Panc1 (cell line): ENCODE results near the gene GMPR2. TPM values are rescaled to one million over a fixed set of nuclear protein-coding genes. Genes with fewer than 3 reads are reported as not detected.

Experiments used
- ATAC-seq: fragments of 200-7000 bp; cut with Tn5 transposase; 2 replicates; pipeline ENCODE4 v1.9.1; 2020; ENCODE audit warnings: mild to moderate bottlenecking, moderate library complexity
- Bru-seq: library from RNA; stranded (reverse); fragments of 400-500 nt; gene quantifications from one replicate; lab custom pipeline; 2021; lab: Mats Ljungman, UMichigan
- BruChase-seq, 2 experiments: library from RNA; stranded (reverse); fragments of 400-500 nt; gene quantifications; one replicate each; lab custom pipeline; 2021; lab: Mats Ljungman, UMichigan
- BruUV-seq: library from RNA; stranded (reverse); fragments of 400-500 nt; replicated peaks from 2 replicates; lab custom pipeline; 2021; lab: Mats Ljungman, UMichigan
- CTCF ChIA-PET: fragments of 300-600 bp; sonication (Branson Sonifier 250); formaldehyde crosslinking; loops from one replicate; lab custom pipeline; 2022; ENCODE audit warnings: antibody characterized with exemption; lab: Charles Lee
- POLR2A ChIA-PET: fragments of 300-600 bp; sonication (Branson Sonifier 250); formaldehyde crosslinking; loops from one replicate; lab custom pipeline; 2022; ENCODE audit warnings: antibody characterized with exemption; lab: Charles Lee
- DNase-seq: peaks from one replicate; pipeline ENCODE4 v3.0.0-alpha.2; 2010; ENCODE audit warnings: low read depth, low spot score
- H3K27ac ChIP-seq: 2 replicates; pipeline ENCODE4 v1.5.1; 2011; ENCODE audit warnings: mild to moderate bottlenecking, low read length, inconsistent platforms
- H3K27me3 ChIP-seq: fragments of 200-500 bp; sonication (Bioruptor generic); 2 replicates; pipeline ENCODE4 v1.6.0; 2014; ENCODE audit warnings: low read length, inconsistent platforms; ENCODE audit not compliant: control insufficient read depth, insufficient read depth
- H3K36me3 ChIP-seq: fragments of 200-500 bp; sonication (Bioruptor generic); 2 replicates; pipeline ENCODE4 v1.5.1; 2014; ENCODE audit warnings: inconsistent platforms, mild to moderate bottlenecking, low read length, moderate library complexity; ENCODE audit not compliant: control insufficient read depth, insufficient read depth
- H3K4me1 ChIP-seq: 2 replicates; pipeline ENCODE4 v1.5.1; 2011; ENCODE audit warnings: inconsistent platforms, mild to moderate bottlenecking, low read length, moderate library complexity; ENCODE audit not compliant: control insufficient read depth, insufficient read depth
- H3K4me3 ChIP-seq, 2 experiments: 2 replicates each; pipeline ENCODE4 v1.5.1; 2011 to 2012; ENCODE audit warnings: low read depth in 2 of 2, low read length in 2 of 2, mild to moderate bottlenecking in 2 of 2, inconsistent platforms in 1 of 2, moderate library complexity in 1 of 2
- H3K9me3 ChIP-seq: fragments of 200-500 bp; sonication (Bioruptor generic); 2 replicates; pipeline ENCODE4 v1.5.1; 2014; ENCODE audit warnings: low read depth, mild to moderate bottlenecking, inconsistent platforms, low read length, moderate library complexity; ENCODE audit not compliant: control insufficient read depth, insufficient read depth
- CTCF ChIP-seq: fragments of 450-650 bp; IDR thresholded peaks from 2 replicates; pipeline ENCODE4 v1.5.1; 2017; ENCODE audit warnings: mild to moderate bottlenecking
- POLR2AphosphoS5 ChIP-seq: IDR thresholded peaks from 2 replicates; pipeline ENCODE4 v1.6.1; 2012; ENCODE audit warnings: mild to moderate bottlenecking, low read depth, low read length, moderate library complexity
- REST ChIP-seq, 2 experiments: IDR thresholded peaks; 2 replicates each; pipeline ENCODE4 v1.6.1; 2011 to 2012; ENCODE audit warnings: low read depth in 2 of 2, control low read depth in 1 of 2, low read length in 1 of 2, mild to moderate bottlenecking in 1 of 2, moderate library complexity in 1 of 2; ENCODE audit not compliant: insufficient read depth in 1 of 2
- SIN3A ChIP-seq: IDR thresholded peaks from 2 replicates; pipeline ENCODE4 v1.6.1; 2012; ENCODE audit warnings: low read depth, mild to moderate bottlenecking, low read length, moderate library complexity, borderline replicate concordance; ENCODE audit not compliant: insufficient read depth
- TCF7L2 ChIP-seq: IDR thresholded peaks from 2 replicates; pipeline ENCODE4 v1.6.1; 2011; ENCODE audit warnings: mild to moderate bottlenecking, low read depth, low read length, inconsistent platforms
- in situ Hi-C: cut with HindIII; loops from 2 replicates; pipeline ENCODE4 v1.10.0; 2016; ENCODE audit warnings: low sequenced_read_pairs, low pct_unique_long_range_greater_than_20kb
- intact Hi-C: fragments of 100-400 bp; cut with micrococcal nuclease; formaldehyde crosslinking; loops from one replicate; pipeline ENCODE4 v1.10.0; 2022; ENCODE audit not compliant: unreplicated experiment
- long read RNA-seq: library from polyadenylated mRNA; unstranded; transcript quantifications from one replicate; pipeline ENCODE4 v2.0.0, GENCODE V29; 2021; ENCODE audit not compliant: unreplicated experiment
- polyA plus RNA-seq: library from polyadenylated mRNA; unstranded; fragments of >200 nt; gene quantifications from one replicate; pipeline ENCODE4 v1.2.1, GENCODE V29; 2012; ENCODE audit warnings: missing spikeins; ENCODE audit not compliant: insufficient read length
- total RNA-seq: library from RNA; stranded (reverse); gene quantifications from one replicate; pipeline ENCODE4 v1.2.1, GENCODE V29; 2021; ENCODE audit not compliant: unreplicated experiment

Gene GMPR2
- total RNA-seq = 45.9 TPM
- polyA plus RNA-seq = 58.0 TPM
- percentile 73 among the genes with signal in this experiment for Bru-seq, nascent RNA
- BruChase-seq, experiment 1, labeled RNA remaining after a 2-hour chase = percentile 74 among the genes with signal in this experiment
- percentile 85 among the genes with signal in this experiment for BruChase-seq, experiment 2, labeled RNA remaining after a 6-hour chase
- long read RNA-seq, transcript GMPR2-203 (10 exons, 1,652 nt) = minor isoform, 9 of 48 reads
- long read RNA-seq, transcript GMPR2-204 (9 exons, 1,864 nt) = minor isoform, 7 of 48 reads
- long read RNA-seq, transcript GMPR2-223 (10 exons, 1,893 nt) = major isoform, 13 of 48 reads
- long read RNA-seq, transcript GMPR2-202 (10 exons, 1,972 nt) = minor isoform, 9 of 48 reads
- long read RNA-seq, partial matches to known transcripts = 3 of 48 reads
- long read RNA-seq, other reads (novel, unspliced or antisense) = 7 of 48 reads

GRCh38 chr14:24232645-24233537, at the start of gene GMPR2:
Gene GMPR2, plus strand, starts transcription at chr14:24232929. Its CDS starts 325 bp downstream, at chr14:24233254.
- in situ Hi-C loops = no loop called here
- peak; percentile 79 for ATAC-seq
- Histone ChIP-seq H3K9me3 (no peaks in the 10 kb centered on the region), H3K36me3 (peaks cover 8% of the 10 kb centered on the region), H3K4me3 (peak within 1 kb of the TSS; percentile 87 to 89), H3K27me3 (no peaks in the 10 kb centered on the region), H3K27ac (peak within 1 kb of the TSS; percentile 96), H3K4me1 (peaks cover 18% of the 10 kb centered on the region)
- ChIA-PET POLR2A (no interaction called here), CTCF (no interaction called here)
- DNase-seq = no peak
- intact Hi-C loops = no loop called here
- TSS peak; percentile 79 for BruUV-seq
- no peak for TF ChIP-seq TCF7L2
- TF ChIP-seq CTCF = no peak
- no peak for TF ChIP-seq REST (IDR thresholded peaks at IDR 0.05; ENCODE audit: insufficient read depth in 1 of 2, low read depth in 2 of 2, low read length in 1 of 2)
- no peak for TF ChIP-seq POLR2AphosphoS5
- 0 out of 2 replicates have a peak, but pooled peaks have one; percentile 14 for TF ChIP-seq SIN3A

- Histone ChIP-seq H3K27ac (no peak overlapping the region), H3K4me3 (no peak overlapping the region), H3K27me3 (no peaks in the 10 kb centered on the region), H3K36me3 (0 out of 2 replicates have a peak, but pooled peaks cover 2% of the 10 kb centered on the region), H3K9me3 (no peaks in the 10 kb centered on the region), H3K4me1 (peaks cover 4% of the 10 kb centered on the region; the same call in 1 of the 2 replicates)
- BruUV-seq = no TSS peak
- DNase-seq (no peak), ATAC-seq (no peak)
- intact Hi-C loops = no loop called here
- POLR2A ChIA-PET = interaction anchor here (0.5 to 0.6 kb wide), 2 partner anchors 12 to 42 kb away, joined by 9 to 11 read pairs; no protein-coding TSS in a partner anchor
- in situ Hi-C loops = no loop called here
- TF ChIP-seq TCF7L2 (no peak), REST (IDR thresholded peaks at IDR 0.05; ENCODE audit: insufficient read depth in 1 of 2, low read depth in 2 of 2, low read length in 1 of 2) (no peak), SIN3A (no peak), POLR2AphosphoS5 (no peak), CTCF (no peak)
- CTCF ChIA-PET = no interaction called here
Observed at GRCh38 chr14:24183014-24183481, 49.7 kb upstream of the GMPR2 start.
